Activated gamma-delta T cell treated with Interleukin-2 at 50 U/mL for 16 hours (primary cell): Measurements from ENCODE around the gene PGAP2.
"Not testable (repeated sequence)": the region's sequence is repeated elsewhere in the genome, so short reads cannot be mapped to it uniquely, and the experiment has no call there.

Experiments used
- DNase-seq: peaks from one replicate; pipeline ENCODE4 v3.0.0-alpha.2; 2020

Gene PGAP2

DNA sequence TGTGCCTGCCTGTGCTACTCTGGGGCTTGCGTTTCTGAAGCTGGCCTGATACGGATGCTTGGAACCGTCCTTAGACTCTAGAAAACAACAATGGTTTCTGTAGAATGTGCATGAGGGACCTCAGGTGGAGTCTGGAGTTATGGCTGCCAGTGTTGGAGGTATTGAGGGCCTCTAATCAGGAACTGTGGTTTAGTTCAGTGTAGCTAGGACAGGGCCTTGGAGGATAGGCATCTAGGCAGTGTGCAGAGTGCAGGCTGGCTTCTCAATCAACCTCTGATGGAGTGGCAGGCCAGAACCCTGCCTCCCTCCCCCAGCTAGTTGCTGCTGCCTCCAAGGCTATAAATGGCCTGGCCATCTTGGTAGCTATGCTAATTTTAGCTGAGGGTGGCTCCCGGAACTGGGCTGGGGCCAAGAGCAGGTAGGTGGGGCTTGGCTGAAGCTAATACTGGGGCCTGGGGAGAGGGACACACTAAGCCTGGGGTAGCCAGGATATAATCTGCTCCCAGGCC lies 51.1 kb downstream of the PGAP2 start:
- DNase-seq, result no peak

GRCh38 chr11:3860375-3860774 lies 52.0 kb downstream of the PGAP2 start:
- DNase-seq, result no peak

GRCh38 chr11:3860898-3861393 lies 52.6 kb downstream of the PGAP2 start:
- not testable (repeated sequence) for DNase-seq

DNA sequence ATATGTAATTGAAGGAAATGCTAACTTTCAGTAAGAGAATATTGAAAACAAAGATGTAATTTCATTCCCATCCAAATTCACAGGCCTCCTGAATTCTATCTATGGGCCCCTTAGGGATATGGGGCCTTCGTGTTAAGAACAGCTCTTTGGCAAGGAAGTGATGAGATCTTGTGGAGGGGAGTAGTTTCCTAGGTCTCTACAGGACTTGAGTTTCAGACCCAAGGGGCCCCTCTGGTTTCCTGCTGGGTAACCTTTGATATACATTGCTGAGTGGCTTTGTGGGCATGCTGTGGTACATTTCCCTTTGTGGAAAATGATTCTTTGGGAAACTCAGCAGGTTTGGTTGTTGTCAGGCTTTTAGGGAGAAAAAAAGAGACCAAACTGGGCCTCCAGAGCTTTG lies 53.3 kb downstream of the PGAP2 start:
- DNase-seq, result no peak

GRCh38 chr11:3865388-3866193 lies 57.2 kb downstream of the PGAP2 start:
- DNase-seq, result no peak

- DNase-seq, result no peak
Observed at GRCh38 chr11:3866206-3866605, 57.8 kb downstream of the PGAP2 start.

- no peak for DNase-seq
Observed at GRCh38 chr11:3866836-3867208, 58.5 kb downstream of the PGAP2 start.

- DNase-seq, result no peak
Observed at GRCh38 chr11:3867209-3868091, 59.1 kb downstream of the PGAP2 start.

DNA sequence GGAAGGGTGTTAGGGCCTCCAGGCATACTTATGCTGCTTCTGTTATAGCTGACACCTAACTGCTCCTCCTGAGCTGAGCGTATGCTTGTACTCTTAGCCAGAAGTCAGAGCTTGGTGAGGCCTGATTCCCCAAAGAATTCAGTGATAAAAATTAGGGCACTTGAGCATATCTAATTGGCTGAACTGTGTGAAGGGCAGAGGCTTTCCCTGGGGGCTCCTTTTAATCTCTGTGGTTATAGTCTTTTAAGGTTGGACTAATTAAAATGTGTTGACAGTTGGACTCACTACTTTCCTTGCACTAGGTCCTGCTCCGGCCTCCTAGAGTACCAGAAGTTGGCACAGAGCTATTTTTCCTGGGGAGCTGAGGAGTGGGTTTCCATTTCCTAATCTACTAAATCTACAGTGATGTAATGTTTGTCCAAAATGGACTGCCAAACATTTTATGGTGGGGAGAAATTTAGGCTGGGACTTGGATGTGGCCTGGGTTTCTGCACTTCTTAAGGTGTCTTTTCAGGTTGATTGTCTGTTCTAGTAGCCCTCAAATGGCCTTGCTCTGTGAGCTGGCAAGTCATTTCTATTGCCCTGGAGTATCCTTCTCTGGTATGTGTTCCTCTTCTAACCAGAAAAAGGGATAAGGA lies 65.5 kb downstream of the PGAP2 start:
- no peak for DNase-seq
